KMS-11 (cell line): ENCODE results near the gene TMC5.
"Not testable (repeated sequence)": the region's sequence is repeated elsewhere in the genome, so short reads cannot be mapped to it uniquely, and the experiment has no call there.

Source experiments
- H2AFZ ChIP-seq: fragments of 200-600 bp; sonication (generic); 2 replicates; pipeline ENCODE4 v1.6.1; 2016; ENCODE audit warnings: antibody characterized with exemption, mixed run types, low read depth
- H3K27ac ChIP-seq: fragments of 200-600 bp; sonication (generic); 2 replicates; pipeline ENCODE4 v1.6.1; 2016; ENCODE audit warnings: mild to moderate bottlenecking, mixed run types
- H3K27me3 ChIP-seq: fragments of 200-600 bp; sonication (generic); 2 replicates; pipeline ENCODE4 v1.6.1; 2017; ENCODE audit warnings: mild to moderate bottlenecking, low read depth, mixed run types, moderate library complexity; ENCODE audit not compliant: insufficient read depth
- H3K36me3 ChIP-seq: fragments of 200-600 bp; sonication (generic); 2 replicates; pipeline ENCODE4 v1.6.1; 2017; ENCODE audit warnings: mild to moderate bottlenecking, mixed run types; ENCODE audit not compliant: insufficient read depth
- H3K4me1 ChIP-seq: fragments of 200-600 bp; sonication (generic); 2 replicates; pipeline ENCODE4 v1.6.1; 2016; ENCODE audit warnings: mild to moderate bottlenecking, low read depth, mixed run types; ENCODE audit not compliant: poor library complexity, severe bottlenecking
- H3K4me2 ChIP-seq: fragments of 200-600 bp; sonication (generic); 2 replicates; pipeline ENCODE4 v1.7.0; 2016; ENCODE audit warnings: mild to moderate bottlenecking, mixed run types
- H3K4me3 ChIP-seq: fragments of 200-600 bp; sonication (generic); IDR thresholded peaks from 2 replicates; pipeline ENCODE4 v1.6.1; 2017; ENCODE audit warnings: low read depth, low read length, mixed read lengths; ENCODE audit not compliant: insufficient read depth
- H3K79me2 ChIP-seq: fragments of 200-600 bp; sonication (generic); 2 replicates; pipeline ENCODE4 v1.6.1; 2016; ENCODE audit warnings: low read depth, mixed run types; ENCODE audit not compliant: insufficient read depth
- H3K9ac ChIP-seq: fragments of 200-600 bp; sonication (generic); 2 replicates; pipeline ENCODE4 v1.6.1; 2016; ENCODE audit warnings: mild to moderate bottlenecking, mixed run types
- H4K20me1 ChIP-seq: fragments of 200-600 bp; sonication (generic); 2 replicates; pipeline ENCODE4 v1.6.1; 2016; ENCODE audit warnings: mild to moderate bottlenecking, mixed run types; ENCODE audit not compliant: insufficient read depth
- CTCF ChIP-seq: fragments of 200-600 bp; sonication (generic); conservative IDR thresholded peaks from 2 replicates; pipeline ENCODE4 v1.6.1; 2017; ENCODE audit warnings: low read depth, mild to moderate bottlenecking, antibody characterized with exemption, low read length, moderate library complexity, mixed read lengths

Gene TMC5

GRCh38 chr16:19540241-19540970 is 122.7 kb downstream of the TMC5 start:
- H3K4me3 ChIP-seq = no peak overlapping the region
- no peak overlapping the region for H2AFZ ChIP-seq
- no peaks in the 10 kb centered on the region for H3K79me2 ChIP-seq
- no peaks in the 10 kb centered on the region for H3K4me1 ChIP-seq
- no peak overlapping the region for H3K4me2 ChIP-seq
- TF ChIP-seq CTCF = no peak
- H3K27ac ChIP-seq = no peak overlapping the region
- H3K9ac ChIP-seq = no peak overlapping the region
- peaks cover 4% of the 10 kb centered on the region; the same call in 1 of the 2 replicates for H3K36me3 ChIP-seq
- H3K27me3 ChIP-seq = no peaks in the 10 kb centered on the region
- H4K20me1 ChIP-seq = no peaks in the 10 kb centered on the region

- Histone ChIP-seq H3K36me3 (peaks cover 4% of the 10 kb centered on the region; the same call in 1 of the 2 replicates), H3K79me2 (no peaks in the 10 kb centered on the region), H3K27me3 (no peaks in the 10 kb centered on the region), H3K4me3 (no peak overlapping the region), H4K20me1 (no peaks in the 10 kb centered on the region), H3K27ac (no peak overlapping the region), H2AFZ (no peak overlapping the region), H3K4me2 (no peak overlapping the region), H3K4me1 (no peaks in the 10 kb centered on the region), H3K9ac (no peak overlapping the region)
- no peak for TF ChIP-seq CTCF
These were observed 124.6 kb downstream of the TMC5 start for GRCh38 chr16:19542138-19542821.

GRCh38 chr16:19543278-19543996 is 125.8 kb downstream of the TMC5 start:
- H3K36me3 ChIP-seq, H3K9ac ChIP-seq, H3K4me2 ChIP-seq, H3K79me2 ChIP-seq, H4K20me1 ChIP-seq, H3K27ac ChIP-seq, H2AFZ ChIP-seq, H3K27me3 ChIP-seq, H3K4me1 ChIP-seq, H3K4me3 ChIP-seq: not testable (repeated sequence)

- Histone ChIP-seq H3K4me1 (no peaks in the 10 kb centered on the region), H3K4me3 (no peak overlapping the region), H3K9ac (no peak overlapping the region), H3K27me3 (no peaks in the 10 kb centered on the region), H3K4me2 (no peak overlapping the region), H2AFZ (no peak overlapping the region), H3K36me3 (no peaks in the 10 kb centered on the region; the same call in 1 of the 2 replicates), H3K27ac (no peak overlapping the region), H4K20me1 (no peaks in the 10 kb centered on the region), H3K79me2 (no peaks in the 10 kb centered on the region)
- no peak for TF ChIP-seq CTCF
These were observed 130.5 kb downstream of the TMC5 start for GRCh38 chr16:19548144-19548543.
